Measurements from ENCODE around the gene PRKCE.

Gene PRKCE

DNA sequence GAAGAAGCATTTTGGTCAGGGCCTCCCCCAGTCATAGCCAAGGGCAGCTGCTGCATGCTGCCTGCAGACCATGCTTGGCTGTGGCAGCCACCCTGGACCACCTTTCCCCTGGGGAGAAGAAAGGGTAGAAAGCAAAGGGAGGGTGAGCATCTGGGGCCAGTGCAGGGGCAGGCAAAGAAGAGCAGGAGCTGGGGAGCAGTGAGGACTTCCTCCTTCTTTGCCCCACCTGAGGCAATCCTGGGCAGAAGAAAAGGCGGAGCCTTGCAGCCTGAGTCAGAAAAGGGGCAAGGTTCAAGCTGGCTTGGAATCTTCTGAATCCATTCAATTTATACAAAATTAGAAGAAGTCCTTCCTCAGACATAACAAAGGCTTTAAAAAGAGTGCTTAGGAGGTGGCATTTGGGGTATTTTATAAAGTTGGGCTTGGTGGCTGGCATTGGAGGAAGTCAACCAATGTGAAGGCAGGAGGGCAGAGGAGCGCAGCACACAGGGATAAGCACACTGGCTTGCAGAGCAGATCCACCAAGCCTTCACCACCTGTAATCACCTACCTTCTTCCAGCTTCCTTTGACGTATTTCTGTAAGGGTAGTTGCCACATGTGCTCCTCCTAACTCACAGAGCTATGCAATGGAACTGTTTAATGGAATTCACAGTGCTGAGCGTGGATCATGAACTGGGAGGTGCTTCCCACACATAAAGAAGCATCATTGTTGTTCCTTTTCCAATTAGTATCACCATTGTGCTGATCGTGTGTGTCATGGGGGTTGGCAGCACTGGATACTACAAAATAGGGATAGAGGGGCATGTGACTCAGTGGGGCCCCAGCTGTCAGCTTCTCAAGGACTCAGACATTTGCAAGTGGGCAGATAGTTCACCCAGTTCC lies 491.3 kb downstream of the PRKCE start:
- DNase-seq: no peak

DNA sequence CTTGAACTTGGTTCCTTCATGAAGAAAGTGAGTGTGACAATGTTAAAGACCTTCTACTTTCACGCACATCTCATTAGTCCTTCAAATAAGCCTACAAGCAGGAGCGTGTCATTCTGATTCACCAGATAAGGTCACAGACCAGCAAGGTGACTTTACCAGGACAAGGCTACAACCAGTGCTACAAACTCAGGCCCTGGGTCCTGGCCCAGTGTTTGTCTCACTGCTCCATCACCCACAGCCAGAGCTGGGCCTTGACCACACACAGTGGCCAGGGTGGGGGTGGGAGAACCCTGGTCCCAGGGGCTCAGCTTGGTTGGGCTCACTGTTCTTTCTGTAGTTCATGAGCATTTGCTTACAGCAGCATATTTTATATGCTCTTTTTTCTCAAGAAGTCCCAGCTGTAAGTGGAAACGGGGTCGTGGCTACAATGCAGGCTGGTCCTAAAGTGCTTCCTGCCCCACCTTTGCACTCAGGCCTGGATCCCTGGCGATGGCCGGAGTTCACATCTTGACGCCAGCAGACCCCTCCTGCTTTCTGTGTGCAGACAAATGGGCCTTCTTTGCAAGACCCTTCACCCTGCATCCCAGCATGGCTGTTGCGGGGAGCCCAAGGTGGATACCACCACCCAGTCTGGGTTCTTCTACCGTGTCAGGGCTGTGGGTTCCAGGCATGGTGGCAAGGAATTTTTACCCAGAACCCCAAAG lies 492.1 kb downstream of the PRKCE start:
- DNase-seq: no peak

DNA sequence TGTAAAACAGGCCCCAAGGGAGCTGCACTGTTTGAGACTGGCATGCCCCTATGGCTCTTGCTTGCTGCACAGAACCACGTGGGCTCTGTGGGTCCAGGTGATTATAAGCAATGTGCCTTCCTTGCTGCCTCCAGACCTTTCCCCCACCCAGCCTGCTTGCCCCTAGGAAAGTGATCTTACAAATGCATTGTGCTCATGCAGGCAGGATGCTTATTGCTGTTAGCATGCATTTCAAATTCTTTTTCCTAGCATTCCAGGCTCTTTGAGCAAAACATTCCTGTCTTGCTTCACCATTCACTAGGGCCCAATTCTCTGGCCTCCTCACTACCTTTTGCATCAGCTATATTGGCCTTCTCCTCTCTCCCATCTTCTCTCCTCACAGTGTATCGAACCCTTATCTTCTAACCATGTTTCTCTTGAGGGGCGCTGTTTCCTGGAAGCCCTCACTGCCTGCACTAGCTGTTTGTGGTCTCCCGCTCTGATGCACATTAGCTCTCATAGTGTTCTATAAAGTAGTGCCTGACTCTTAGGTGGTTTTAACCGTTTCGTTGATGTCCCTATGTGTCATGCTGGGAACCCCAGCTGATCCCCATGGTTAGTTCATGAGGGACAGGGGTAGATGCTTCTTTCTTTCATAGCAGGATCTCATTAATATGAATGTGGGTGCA lies 492.8 kb downstream of the PRKCE start:
- DNase-seq: no peak

- no peak for DNase-seq
These were observed 493.5 kb downstream of the PRKCE start for GRCh38 chr2:46145017-46145416.

GRCh38 chr2:46145840-46146239 lies 494.4 kb downstream of the PRKCE start:
- DNase-seq: no peak

- no peak for DNase-seq
These were observed 495.5 kb downstream of the PRKCE start for GRCh38 chr2:46146866-46147502.

DNA sequence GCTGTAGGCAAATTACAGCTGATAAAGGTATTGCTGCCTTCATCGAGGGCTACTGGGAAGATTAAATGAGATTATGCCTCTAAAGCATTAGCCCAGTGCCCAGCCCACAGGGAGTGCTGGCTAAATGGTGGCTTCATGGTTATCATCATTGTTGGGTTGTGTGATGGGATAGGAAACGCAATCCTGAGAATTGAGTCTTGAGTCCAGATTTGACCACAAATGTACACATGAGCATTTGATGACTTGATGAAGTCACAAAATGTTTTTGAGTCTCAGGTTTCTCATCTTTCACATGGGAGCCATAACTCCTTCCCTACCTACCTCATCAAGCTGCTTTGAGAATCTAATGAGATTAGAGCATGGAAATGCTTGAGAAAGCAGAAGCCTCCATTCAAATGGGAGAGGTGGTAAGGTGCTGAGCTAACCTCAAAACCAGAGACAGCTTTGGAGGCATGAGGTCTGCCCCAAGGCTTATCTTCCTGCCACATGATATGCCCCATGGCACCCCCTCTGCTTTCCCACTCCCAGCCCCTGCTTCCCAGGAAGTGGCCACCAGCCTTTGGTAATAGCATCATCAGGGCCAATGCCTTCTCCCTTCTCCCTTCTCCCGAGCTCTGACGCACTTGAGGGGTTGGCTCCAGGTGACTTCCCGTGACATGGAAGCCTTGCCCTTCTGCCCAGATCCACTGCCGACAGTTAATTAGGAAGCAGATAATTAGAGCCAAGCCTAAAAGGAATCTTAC lies 496.3 kb downstream of the PRKCE start:
- DNase-seq: no peak

- DNase-seq: no peak
These were observed 496.9 kb downstream of the PRKCE start for GRCh38 chr2:46148369-46148736.

DNA sequence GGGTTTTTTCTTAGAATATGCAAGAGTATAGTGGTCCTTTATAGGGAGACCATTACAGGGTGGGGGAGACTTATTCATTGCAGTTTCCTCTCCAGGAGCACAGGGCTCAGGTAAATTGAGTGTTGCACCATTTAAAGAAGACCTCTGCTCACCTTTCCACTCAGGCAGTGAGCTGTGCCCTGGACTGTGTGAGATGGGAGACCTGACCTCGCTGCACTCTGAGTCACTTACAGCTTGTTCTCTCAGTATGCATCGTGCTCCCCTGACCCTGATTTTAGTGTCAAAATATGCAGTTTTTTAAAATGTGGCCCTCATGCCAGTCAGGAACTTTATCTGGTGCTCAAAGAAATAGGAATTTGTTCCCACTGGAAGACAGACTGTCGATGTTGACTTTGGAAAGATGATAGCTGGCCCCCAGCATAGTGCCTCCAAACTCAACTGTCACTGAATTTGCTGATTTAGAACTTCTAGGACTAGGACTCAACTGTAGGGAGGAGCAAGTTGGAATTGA lies 499.0 kb downstream of the PRKCE start:
- DNase-seq: no peak

DNA sequence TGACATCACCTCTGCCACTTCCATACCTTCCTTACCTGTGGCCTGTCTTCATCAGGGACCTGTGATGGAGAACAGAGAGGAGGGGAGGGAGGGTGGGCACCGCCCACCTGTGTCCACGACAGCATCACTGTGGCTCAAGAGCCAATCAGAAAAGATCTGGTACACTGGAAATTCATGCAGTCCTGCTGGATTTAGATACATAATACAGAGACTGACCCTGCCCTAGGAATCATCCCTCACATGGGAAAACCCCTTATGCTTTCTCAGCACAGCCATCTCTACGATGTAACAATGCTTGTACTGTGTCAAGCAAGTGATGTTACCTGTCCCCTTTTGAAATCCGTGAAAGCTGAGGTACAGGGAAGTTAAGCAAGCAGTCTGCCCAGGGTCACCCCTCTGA lies 500.1 kb downstream of the PRKCE start:
- DNase-seq: no peak

GRCh38 chr2:46153996-46154753 lies 502.7 kb downstream of the PRKCE start:
- DNase-seq: no peak

DNA sequence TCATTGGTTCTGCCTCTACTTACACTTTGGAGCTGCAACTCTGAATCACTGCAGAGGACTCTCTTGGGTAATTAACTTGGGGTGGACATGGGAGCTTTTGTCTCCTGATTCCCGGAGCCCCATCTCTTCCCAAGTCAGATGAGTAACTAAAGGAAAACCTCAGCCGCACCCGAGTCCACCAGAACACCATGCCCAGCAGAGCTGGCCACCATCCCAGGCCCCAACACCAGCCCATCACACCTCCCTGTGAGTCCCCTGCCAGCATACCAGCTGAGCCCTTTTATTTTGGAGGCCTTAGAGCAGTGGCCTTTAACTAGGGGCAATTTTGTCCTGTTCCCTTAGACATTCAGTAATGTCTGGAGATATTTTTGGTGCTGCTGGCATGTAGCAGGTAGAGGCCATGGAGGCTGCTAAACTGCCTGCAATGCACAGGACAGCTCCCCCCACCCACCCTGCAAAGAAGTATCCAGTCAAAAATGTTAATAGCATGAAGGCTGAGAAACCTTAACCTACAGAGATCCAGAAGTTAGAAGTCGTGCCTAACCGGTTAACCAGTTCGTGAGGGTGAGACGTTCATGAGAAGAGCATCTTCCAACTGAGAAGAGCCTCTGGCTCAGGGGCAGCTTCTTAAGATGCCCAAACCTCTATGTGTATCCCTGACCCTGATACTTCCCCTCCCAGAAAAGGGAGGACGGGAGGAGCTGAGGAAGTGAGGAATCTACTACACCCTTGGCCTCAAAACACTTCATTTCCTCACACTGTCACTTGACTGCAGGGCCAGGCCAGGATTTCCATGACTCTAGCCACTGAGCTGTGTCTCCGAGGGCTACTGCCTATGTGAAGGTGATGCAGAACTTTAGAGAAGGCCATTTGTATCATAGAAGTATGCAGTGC lies 505.8 kb downstream of the PRKCE start:
- no peak for DNase-seq

DNA sequence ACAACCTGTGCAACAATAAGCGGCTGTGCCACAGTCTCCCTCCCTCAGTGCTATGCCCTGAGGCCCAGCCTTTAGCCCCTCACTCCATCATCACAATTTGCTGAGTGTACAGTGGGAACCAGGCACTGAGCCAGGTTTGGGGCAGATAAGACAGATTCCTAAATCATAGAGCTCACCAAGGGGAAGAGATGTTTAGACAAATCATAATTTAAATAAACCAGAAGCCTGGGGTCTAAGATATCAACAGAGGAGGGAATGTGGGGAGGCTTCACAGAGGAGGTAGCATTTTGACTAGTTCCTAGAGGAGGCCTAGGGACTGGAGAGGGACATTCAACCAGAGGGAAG lies 506.5 kb downstream of the PRKCE start:
- no peak for DNase-seq

GRCh38 chr2:46158661-46159060 lies 507.2 kb downstream of the PRKCE start:
- DNase-seq: no peak

GRCh38 chr2:46160326-46160725 lies 508.9 kb downstream of the PRKCE start:
- no peak for DNase-seq

DNA sequence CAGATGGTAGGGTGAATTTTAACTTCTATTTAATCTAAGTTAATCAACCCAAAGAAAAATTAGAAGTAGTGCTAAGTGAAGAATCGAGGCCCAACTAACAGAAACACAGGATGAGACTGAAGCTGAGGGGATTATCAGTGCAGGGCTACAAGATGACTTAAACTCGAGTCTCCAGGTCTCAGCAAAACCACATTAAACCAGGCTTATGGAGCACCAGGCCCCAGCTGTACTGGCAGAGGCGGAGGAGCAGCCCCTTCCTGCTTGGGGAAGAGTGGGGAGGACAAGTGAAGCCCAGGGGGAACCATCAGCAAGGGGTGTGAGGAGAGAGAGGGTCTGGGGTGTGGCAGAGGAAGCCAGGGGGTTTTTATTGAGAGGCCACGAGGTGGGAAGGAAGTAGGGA lies 509.8 kb downstream of the PRKCE start:
- DNase-seq: no peak

DNA sequence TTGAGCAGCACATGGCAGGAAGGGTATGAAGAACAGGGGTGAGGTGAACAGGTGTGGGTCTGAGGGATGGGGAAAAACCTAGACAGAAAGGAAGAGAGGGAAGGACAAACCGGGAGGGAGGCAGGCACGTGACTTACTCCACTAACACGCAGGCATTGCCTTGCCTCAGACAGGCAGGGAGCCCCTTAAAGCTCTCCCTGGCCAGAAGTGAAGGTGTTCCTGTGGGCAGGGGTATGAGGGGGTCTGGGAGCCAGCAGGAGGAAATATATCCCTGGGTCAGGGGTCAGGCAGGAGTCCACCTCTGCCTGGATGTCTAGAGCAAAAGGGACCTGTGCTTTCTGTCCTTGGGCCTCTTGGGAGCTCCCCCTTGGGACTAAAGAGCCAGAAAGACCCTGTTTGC lies 510.4 kb downstream of the PRKCE start:
- DNase-seq: no peak

DNA sequence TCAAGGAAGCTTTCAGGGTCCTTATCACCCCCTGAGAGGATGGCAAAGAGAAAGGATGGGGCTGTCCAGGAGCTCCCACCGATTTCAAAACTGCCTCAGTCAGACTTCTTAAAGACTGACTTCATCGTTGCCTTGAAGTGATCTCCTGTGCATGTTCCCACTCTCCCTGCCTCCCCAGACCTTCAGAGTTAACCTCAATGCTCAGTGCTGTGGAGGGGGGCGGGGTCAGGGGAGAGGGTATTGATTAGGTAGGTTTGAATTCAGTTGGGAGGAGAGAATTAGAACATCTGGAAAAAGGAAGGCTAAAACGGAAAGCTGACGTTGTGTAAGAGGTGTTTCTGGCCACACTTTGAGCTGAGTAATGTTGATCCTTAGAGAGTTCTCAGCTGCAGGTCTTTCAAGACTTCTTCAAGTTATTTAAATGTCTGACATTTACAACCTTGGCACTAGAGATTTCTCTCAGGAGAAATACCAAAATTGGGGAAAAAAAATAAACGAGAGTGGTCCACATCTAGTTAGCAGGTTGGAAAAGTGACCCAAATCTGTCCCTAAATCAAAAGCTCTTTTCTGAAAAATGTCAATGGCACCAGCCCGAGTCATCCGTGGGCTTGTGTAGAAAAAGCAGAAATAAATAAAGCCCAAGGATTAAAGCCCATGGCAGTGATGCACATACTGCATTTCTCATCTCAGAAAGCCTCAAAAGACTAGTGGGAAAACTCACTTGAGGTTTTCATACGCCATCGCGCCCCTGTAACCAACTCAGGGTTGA lies 511.0 kb downstream of the PRKCE start:
- no peak for DNase-seq

- DNase-seq: no peak
These were observed 511.6 kb downstream of the PRKCE start for GRCh38 chr2:46163098-46163430.

Measured in DMS153 (cell line).